HUES64 (cell line): ENCODE measurements around the gene TIMM23. TPM values are rescaled to one million over a fixed set of nuclear protein-coding genes. Genes with fewer than 3 reads are reported as not detected.
"Not testable (repeated sequence)": the region's sequence is repeated elsewhere in the genome, so short reads cannot be mapped to it uniquely, and the experiment has no call there.

Source experiments
- H3K27ac ChIP-seq: 2 replicates; pipeline ENCODE4 v1.7.0; 2013; ENCODE audit warnings: low read depth, low read length, inconsistent platforms
- H3K27me3 ChIP-seq: 2 replicates; pipeline ENCODE4 v1.6.1; 2013; ENCODE audit warnings: mild to moderate bottlenecking, low read length; ENCODE audit not compliant: insufficient read depth
- H3K36me3 ChIP-seq: 2 replicates; pipeline ENCODE4 v1.6.1; 2013; ENCODE audit warnings: mild to moderate bottlenecking, low read length; ENCODE audit not compliant: insufficient read depth
- H3K4me1 ChIP-seq: 2 replicates; pipeline ENCODE4 v1.6.1; 2013; ENCODE audit warnings: mild to moderate bottlenecking, low read length, moderate library complexity; ENCODE audit not compliant: insufficient read depth
- H3K4me3 ChIP-seq: 2 replicates; pipeline ENCODE4 v1.5.1; 2013; ENCODE audit warnings: mild to moderate bottlenecking, low read length, moderate library complexity
- H3K9ac ChIP-seq: 2 replicates; pipeline ENCODE4 v1.6.1; 2013; ENCODE audit warnings: mild to moderate bottlenecking, low read depth, low read length
- H3K9me3 ChIP-seq: 2 replicates; pipeline ENCODE4 v1.6.1; 2013; ENCODE audit warnings: low read depth, low read length; ENCODE audit not compliant: insufficient read depth
- WGBS: fragments of 150-250, 120-280 bp; methylation state at CpG from one replicate; pipeline ENCODE4 v1.1.7; 2013; ENCODE audit warnings: missing lambda C conversion rate; 5-methylcytosine and 5-hydroxymethylcytosine counted together
- polyA plus RNA-seq, 2 experiments: library from polyadenylated mRNA; stranded (reverse); fragments of 50-300 nt; gene quantifications; one replicate each; pipeline ENCODE4 v1.2.3, GENCODE V29; 2013

The TIMM23 gene
- 108 TPM for polyA plus RNA-seq (2013, experiment 1 of 2)
- polyA plus RNA-seq (2013, experiment 2 of 2): 103 TPM

DNA sequence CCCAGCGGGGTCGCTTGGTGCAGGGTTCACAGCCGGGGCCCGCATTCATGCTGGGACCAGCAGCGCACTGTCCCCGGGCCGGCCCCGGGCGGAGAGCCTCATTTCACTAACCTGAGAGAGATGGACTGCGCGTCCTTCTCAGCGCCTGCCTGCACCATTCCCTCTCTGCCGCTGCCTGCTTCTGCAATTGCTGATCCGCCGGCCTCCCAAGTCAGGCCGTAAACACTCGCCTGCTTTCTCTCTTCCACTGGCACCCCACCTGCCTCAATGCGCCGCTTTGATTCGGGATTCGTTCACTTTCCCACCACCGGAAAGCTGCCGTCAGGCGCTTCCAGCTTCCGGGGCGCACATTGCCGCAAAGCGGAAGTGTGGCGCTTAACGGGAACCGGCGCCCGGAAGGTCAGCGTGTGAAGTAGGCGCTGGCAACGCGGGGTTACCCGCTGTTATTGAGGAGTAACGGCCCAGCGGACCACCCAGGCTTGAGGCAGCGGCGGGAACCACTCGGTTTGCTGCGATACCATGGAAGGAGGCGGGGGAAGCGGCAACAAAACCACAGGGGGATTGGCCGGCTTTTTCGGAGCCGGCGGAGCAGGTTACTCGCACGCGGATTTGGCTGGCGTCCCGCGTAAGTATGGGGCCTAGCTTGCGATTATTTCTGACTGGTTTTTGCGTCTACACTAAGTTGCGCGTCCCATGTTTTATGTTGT lies at the start of gene TIMM23:
TIMM23 (plus strand) TSS at position 384 of the 707 bp plus-strand sequence; CDS start at position 520, 136 bp downstream.
- under 1% methylated on average over 60 of the region's 60 CpGs for WGBS
- peak within 1 kb of the TSS; percentile 82 for H3K27ac ChIP-seq
- H3K9ac ChIP-seq: peak within 1 kb of the TSS; percentile 94
- H3K36me3 ChIP-seq: peaks cover 12% of the 10 kb centered on the region
- H3K9me3 ChIP-seq, H3K27me3 ChIP-seq, H3K4me1 ChIP-seq: not testable (repeated sequence)
- peak within 1 kb of the TSS; percentile 96 for H3K4me3 ChIP-seq

DNA sequence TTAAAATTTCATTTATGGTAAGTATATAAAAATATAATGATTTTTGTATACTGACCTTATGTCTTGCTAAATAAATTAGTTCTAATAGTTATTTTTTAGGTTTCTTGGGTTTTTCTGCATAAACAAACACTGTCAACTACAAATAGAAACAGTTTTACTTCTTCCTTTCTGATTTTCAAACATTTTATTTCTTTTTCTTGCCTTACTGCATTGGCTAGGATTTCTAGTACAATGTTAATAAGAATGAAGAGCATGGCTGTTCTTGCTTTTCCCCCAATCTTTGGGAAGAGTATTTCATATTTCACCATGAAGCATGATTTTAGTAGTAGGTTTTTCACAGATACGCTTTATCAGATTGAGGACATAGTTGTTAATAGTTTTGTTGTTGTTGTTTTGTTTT lies 45.5 kb upstream of the TIMM23 start:
- not testable (repeated sequence) for H3K36me3 ChIP-seq, H3K27ac ChIP-seq, H3K9ac ChIP-seq, H3K4me3 ChIP-seq, H3K9me3 ChIP-seq, H3K27me3 ChIP-seq, H3K4me1 ChIP-seq
- 96% methylated on average over 1 of the region's 1 CpG for WGBS

- not testable (repeated sequence) for H3K27ac ChIP-seq, H3K4me1 ChIP-seq, H3K27me3 ChIP-seq, H3K9me3 ChIP-seq, H3K4me3 ChIP-seq, H3K9ac ChIP-seq, H3K36me3 ChIP-seq
- WGBS: 100% methylated on average over 1 of the region's 4 CpGs
Measured at GRCh38 chr10:45931305-45931704, 41.0 kb upstream of the TIMM23 start.

GRCh38 chr10:45934788-45935187 lies 37.5 kb upstream of the TIMM23 start:
- WGBS: 88% methylated on average over 2 of the region's 3 CpGs

DNA sequence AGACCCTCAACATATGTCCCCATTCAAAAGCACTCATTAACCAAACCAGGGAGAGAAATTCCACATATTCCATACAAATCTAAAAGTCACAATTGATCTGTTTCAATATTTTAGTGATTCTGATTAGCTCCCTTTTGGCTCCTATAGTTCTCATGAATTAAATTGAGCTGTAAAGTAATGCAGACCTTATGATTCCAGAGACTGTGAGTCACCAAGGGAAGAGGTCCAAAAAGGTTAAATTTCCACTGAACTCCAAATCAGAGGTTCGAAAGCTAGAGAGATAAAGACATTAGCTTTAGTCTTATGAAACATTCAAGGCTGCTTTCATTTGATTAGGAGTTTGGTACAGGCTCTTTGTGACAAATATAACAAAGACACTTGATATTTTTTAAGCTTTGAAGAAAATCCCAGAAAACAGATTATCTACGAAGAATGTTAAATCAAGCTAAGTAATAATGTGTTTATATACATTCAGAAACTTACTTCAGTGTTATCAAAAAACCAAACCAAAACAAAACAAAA lies 33.1 kb upstream of the TIMM23 start:
- WGBS: 100% methylated on average over 1 of the region's 2 CpGs
- not testable (repeated sequence) for H3K4me1 ChIP-seq, H3K27me3 ChIP-seq, H3K9ac ChIP-seq, H3K27ac ChIP-seq, H3K4me3 ChIP-seq, H3K36me3 ChIP-seq, H3K9me3 ChIP-seq

More at GRCh38 chr10:45934788-45935187, 37.5 kb upstream of the TIMM23 start:
- H3K27me3 ChIP-seq, H3K9ac ChIP-seq, H3K27ac ChIP-seq, H3K9me3 ChIP-seq, H3K36me3 ChIP-seq, H3K4me3 ChIP-seq, H3K4me1 ChIP-seq: not testable (repeated sequence)

- H3K27ac ChIP-seq: not testable (repeated sequence)
- no CpG with 5 or more reads among the region's 1 CpG for WGBS
Measured at GRCh38 chr10:45941196-45941595, 31.1 kb upstream of the TIMM23 start.

DNA sequence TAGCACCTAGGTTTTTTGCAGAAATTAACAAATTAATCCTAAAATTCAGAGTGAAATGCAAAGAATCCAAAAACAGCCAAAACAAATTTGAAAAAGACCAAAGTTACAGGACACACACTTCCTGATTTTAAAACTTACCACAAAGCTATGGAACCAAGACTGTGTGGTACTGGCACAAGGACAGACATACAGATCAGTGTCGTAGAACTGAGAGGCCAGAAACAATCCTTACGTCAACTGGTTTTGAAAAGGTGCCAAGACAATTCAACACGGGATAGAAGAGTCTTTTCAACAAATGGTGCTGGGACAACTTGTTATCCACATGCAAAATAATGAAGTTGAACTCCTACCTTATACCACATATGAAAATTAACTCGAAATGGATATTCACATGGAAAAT lies 26.8 kb upstream of the TIMM23 start:
- not testable (repeated sequence) for H3K27me3 ChIP-seq, H3K27ac ChIP-seq, H3K4me1 ChIP-seq, H3K9ac ChIP-seq, H3K4me3 ChIP-seq, H3K9me3 ChIP-seq
- H3K36me3 ChIP-seq: peaks cover 33% of the 10 kb centered on the region
- 100% methylated on average over 3 of the region's 4 CpGs for WGBS

More at GRCh38 chr10:45941196-45941595, 31.1 kb upstream of the TIMM23 start:
- H3K9me3 ChIP-seq, H3K4me1 ChIP-seq, H3K27me3 ChIP-seq, H3K9ac ChIP-seq, H3K4me3 ChIP-seq: not testable (repeated sequence)
- peaks cover 13% of the 10 kb centered on the region for H3K36me3 ChIP-seq

GRCh38 chr10:45947363-45947762 lies 24.9 kb upstream of the TIMM23 start:
- H3K36me3 ChIP-seq: peaks cover 46% of the 10 kb centered on the region
- H3K9me3 ChIP-seq, H3K27ac ChIP-seq, H3K4me1 ChIP-seq, H3K4me3 ChIP-seq, H3K27me3 ChIP-seq, H3K9ac ChIP-seq: not testable (repeated sequence)
- no CpG with 5 or more reads among the region's 1 CpG for WGBS

GRCh38 chr10:45948801-45949200 lies 23.5 kb upstream of the TIMM23 start:
- H3K27me3 ChIP-seq, H3K4me1 ChIP-seq, H3K9ac ChIP-seq, H3K27ac ChIP-seq, H3K4me3 ChIP-seq, H3K9me3 ChIP-seq: not testable (repeated sequence)
- peaks cover 51% of the 10 kb centered on the region for H3K36me3 ChIP-seq

DNA sequence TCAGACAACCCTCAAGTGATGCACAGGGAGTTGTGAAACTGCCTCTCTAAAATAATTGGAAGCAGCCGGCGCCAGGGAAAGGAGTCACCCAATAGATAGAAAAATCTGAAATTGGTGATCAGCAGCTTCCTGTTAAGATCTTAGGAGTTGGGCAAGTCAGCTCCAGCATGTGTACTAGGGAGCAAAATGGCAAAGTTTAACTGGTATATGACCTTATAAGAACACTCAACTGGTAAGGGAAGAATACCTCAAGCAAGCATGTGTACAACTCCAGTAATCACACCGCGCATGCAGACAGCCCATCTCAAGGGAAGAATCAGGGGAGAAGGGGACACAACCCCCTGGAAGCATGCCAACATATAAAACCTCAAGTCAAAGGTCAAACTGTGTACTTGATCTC lies 17.9 kb upstream of the TIMM23 start:
- not testable (repeated sequence) for H3K27me3 ChIP-seq, H3K4me3 ChIP-seq, H3K9ac ChIP-seq, H3K4me1 ChIP-seq, H3K27ac ChIP-seq, H3K9me3 ChIP-seq
- H3K36me3 ChIP-seq: peaks cover 25% of the 10 kb centered on the region
- no CpG with 5 or more reads among the region's 4 CpGs for WGBS

- Histone ChIP-seq H3K9ac (peak overlapping the region; percentile 40; the same call in 1 of the 2 replicates), H3K27ac (peak overlapping the region; percentile 64; the same call in 1 of the 2 replicates), H3K36me3 (peaks cover 12% of the 10 kb centered on the region)
- H3K4me3 ChIP-seq, H3K27me3 ChIP-seq, H3K9me3 ChIP-seq, H3K4me1 ChIP-seq: not testable (repeated sequence)
- no CpG with 5 or more reads among the region's 6 CpGs for WGBS
Measured at GRCh38 chr10:45956634-45957033, 15.7 kb upstream of the TIMM23 start.

- not testable (repeated sequence) for H3K27me3 ChIP-seq, H3K4me1 ChIP-seq, H3K36me3 ChIP-seq, H3K9me3 ChIP-seq, H3K4me3 ChIP-seq, H3K27ac ChIP-seq
- WGBS: 97% methylated on average over 6 of the region's 6 CpGs
- peak overlapping the region; percentile 40; the same call in 1 of the 2 replicates for H3K9ac ChIP-seq
Measured at GRCh38 chr10:45957928-45958327, 14.4 kb upstream of the TIMM23 start.
